Neural crest cell (in vitro differentiated cells): Measurements from ENCODE around the gene KANK4. TPM values are rescaled to one million over a fixed set of nuclear protein-coding genes. Genes with fewer than 3 reads are reported as not detected.

Experiments
- DNase-seq: peaks from one replicate; pipeline ENCODE4 v3.0.0; 2021; ENCODE audit warnings: low read depth, mixed read lengths, low spot score
- H3K27ac Mint-ChIP-seq: one replicate; pipeline ENCODE4 v1.8.0; 2021; ENCODE audit warnings: mild to moderate bottlenecking, mixed read lengths; ENCODE audit not compliant: unreplicated experiment
- H3K27me3 Mint-ChIP-seq: 2 replicates; pipeline ENCODE4 v1.8.0; 2021; ENCODE audit warnings: low read depth, mild to moderate bottlenecking, mixed read lengths
- H3K36me3 Mint-ChIP-seq: 2 replicates; pipeline ENCODE4 v1.8.0; 2021; ENCODE audit warnings: low read depth, mild to moderate bottlenecking, mixed read lengths
- H3K4me1 Mint-ChIP-seq: 2 replicates; pipeline ENCODE4 v1.8.0; 2021; ENCODE audit warnings: mixed read lengths
- H3K4me3 Mint-ChIP-seq: one replicate; pipeline ENCODE4 v1.8.0; 2021; ENCODE audit warnings: mild to moderate bottlenecking, mixed read lengths
- H3K9me3 Mint-ChIP-seq: 2 replicates; pipeline ENCODE4 v1.8.0; 2021; ENCODE audit warnings: mixed read lengths
- CTCF ChIP-seq: fragments of 200-600 bp; sonication (generic); conservative IDR thresholded peaks from 2 replicates; pipeline ENCODE4 v1.5.0; 2021; ENCODE audit warnings: antibody characterized with exemption, mild to moderate bottlenecking
- total RNA-seq: library from RNA; stranded (reverse); gene quantifications from 2 replicates; pipeline ENCODE4 v1.2.1, GENCODE V29; 2021

Gene KANK4
- total RNA-seq, 1 donor from 2014 or later, result 5.4 TPM

DNA sequence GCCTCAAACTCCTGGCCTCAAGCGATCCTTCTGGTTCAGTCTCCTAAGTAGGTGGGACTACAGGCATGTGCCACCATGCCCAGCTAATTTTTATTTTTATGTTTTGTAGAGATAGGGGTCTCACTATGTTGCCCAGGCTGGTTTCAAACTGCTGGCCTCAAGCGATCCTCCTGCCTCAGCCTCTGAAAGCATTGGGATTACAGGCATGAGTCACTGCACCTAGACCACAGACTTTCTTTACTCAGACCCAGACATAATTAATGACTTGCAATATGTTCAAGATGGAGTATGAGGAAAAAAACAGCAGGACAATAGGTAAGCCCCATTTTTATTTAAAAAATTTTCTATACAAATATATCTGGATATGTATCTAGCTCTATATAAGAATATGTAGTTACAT, 13.2 kb downstream of the KANK4 start:
- H3K27ac Mint-ChIP-seq, result peak overlapping the region; percentile 89
- no peak overlapping the region for H3K4me3 Mint-ChIP-seq
- peaks cover 30% of the 10 kb centered on the region for H3K4me1 Mint-ChIP-seq
- no peak for TF ChIP-seq CTCF
- H3K9me3 Mint-ChIP-seq, result no peaks in the 10 kb centered on the region
- H3K36me3 Mint-ChIP-seq, result no peaks in the 10 kb centered on the region
- no peak for DNase-seq
- H3K27me3 Mint-ChIP-seq, result no peaks in the 10 kb centered on the region

DNA sequence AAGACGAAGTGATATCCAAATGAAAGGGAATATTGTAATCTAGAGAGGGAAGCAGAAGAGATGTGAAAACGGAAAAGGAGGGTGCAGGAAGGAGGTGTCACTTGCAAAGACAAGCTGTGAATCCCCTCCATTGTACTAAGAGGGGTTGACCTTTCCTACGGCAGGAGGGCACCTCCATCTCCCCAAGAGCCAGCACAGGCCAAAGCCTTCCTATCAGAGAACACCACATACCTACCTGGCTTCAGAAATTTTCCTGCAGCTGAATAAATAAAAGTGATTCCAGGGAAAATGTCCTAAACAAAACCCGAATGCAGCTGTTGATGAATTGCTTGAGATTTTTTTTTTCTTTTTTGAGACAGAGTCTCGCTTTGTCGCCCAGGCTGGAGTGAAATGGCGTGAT, 14.3 kb downstream of the KANK4 start:
- H3K4me1 Mint-ChIP-seq, result peaks cover 30% of the 10 kb centered on the region
- no peaks in the 10 kb centered on the region for H3K9me3 Mint-ChIP-seq
- H3K4me3 Mint-ChIP-seq, result peak overlapping the region; percentile 70
- DNase-seq, result no peak
- H3K27ac Mint-ChIP-seq, result peak overlapping the region; percentile 85
- no peak for TF ChIP-seq CTCF
- H3K36me3 Mint-ChIP-seq, result no peaks in the 10 kb centered on the region
- H3K27me3 Mint-ChIP-seq, result no peaks in the 10 kb centered on the region

GRCh38 chr1:62304515-62304914, 14.7 kb downstream of the KANK4 start:
- Mint-ChIP-seq H3K27me3 (no peaks in the 10 kb centered on the region), H3K4me1 (peaks cover 30% of the 10 kb centered on the region), H3K27ac (peak overlapping the region; percentile 85), H3K4me3 (peak overlapping the region; percentile 70), H3K9me3 (no peaks in the 10 kb centered on the region), H3K36me3 (no peaks in the 10 kb centered on the region)
- no peak for DNase-seq
- no peak for TF ChIP-seq CTCF

DNA sequence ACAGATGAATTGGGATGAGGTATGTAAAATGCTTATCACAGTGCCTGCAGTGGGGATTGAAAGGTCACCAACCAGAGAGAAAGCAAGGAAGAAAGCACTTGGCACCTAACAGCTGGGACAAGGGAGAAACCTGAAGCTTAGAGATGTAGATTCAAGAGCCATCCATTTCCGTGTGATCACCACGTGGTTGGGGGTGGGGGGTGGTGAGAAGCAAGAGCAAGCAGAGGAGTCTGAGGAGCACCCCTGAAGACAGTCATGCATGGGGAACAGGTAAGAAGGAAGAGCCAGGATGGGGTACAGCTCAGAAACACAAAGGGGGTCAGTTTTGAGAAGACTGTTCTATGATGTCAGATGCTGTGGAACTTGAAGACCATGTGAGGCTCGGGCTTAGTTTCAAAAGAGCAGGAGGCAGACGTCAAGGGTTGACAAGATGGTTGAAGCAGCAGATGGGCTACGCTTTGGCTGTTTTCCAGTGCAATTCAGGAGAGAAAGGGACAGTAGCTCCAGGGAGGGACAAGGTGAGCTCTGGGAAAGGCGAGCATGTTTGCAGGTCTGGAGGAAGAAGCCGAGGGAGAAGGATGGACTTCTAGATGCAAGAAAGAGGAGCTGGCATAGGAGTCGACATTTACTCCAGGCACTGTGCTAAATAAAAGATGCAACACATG, 17.4 kb downstream of the KANK4 start:
- H3K4me3 Mint-ChIP-seq, result no peak overlapping the region
- no peaks in the 10 kb centered on the region for H3K9me3 Mint-ChIP-seq
- H3K27me3 Mint-ChIP-seq, result no peaks in the 10 kb centered on the region
- H3K36me3 Mint-ChIP-seq, result no peaks in the 10 kb centered on the region
- DNase-seq, result no peak
- no peak overlapping the region for H3K27ac Mint-ChIP-seq
- H3K4me1 Mint-ChIP-seq, result peaks cover 30% of the 10 kb centered on the region
- no peak for TF ChIP-seq CTCF

DNA sequence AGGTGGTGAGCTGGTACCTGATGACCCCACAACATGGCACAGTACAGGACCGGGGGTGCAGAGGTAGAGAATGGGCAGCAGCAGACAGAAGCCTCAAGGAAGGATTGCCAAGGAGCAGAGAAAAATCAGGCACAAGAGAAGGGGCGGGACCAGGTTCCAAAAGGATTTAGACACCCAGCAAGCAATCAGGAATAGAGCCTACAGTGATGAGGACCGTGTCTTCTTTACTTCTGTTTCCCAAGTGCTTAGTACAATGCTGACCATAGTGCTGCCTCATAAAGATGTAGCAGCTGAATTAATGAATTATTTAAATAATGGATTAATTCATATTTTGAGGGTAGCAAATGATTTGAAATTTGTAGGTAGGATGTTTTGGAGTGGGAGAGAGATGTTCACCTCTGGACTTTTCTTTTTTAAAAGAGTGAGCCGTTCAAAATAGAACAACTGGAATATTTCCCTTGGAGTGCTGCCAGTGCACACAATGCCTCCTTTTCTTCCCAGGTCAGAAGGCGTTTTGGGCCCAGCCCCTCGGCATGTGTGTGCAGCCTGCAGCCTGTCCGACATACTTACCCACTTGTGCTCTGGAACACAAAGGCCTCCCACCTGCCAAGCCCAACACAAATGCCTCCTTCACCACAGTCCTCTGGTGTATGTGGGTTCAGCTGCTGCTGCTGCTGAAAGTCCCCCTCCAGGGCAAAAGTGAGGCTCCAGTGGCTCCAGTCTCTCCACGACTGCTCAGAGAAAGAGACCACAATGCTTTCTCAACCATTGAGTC, 19.6 kb downstream of the KANK4 start:
- H3K4me3 Mint-ChIP-seq, result no peak overlapping the region
- peak; percentile 39 for DNase-seq
- H3K4me1 Mint-ChIP-seq, result peaks cover 34% of the 10 kb centered on the region
- H3K9me3 Mint-ChIP-seq, result no peaks in the 10 kb centered on the region
- H3K36me3 Mint-ChIP-seq, result no peaks in the 10 kb centered on the region
- TF ChIP-seq CTCF, result no peak
- peak overlapping the region; percentile 94 for H3K27ac Mint-ChIP-seq
- H3K27me3 Mint-ChIP-seq, result no peaks in the 10 kb centered on the region
